Cardiac muscle cell (in vitro differentiated cells and primary cell): ENCODE results near the gene KIF26B. TPM values are rescaled to one million over a fixed set of nuclear protein-coding genes. Genes with fewer than 3 reads are reported as not detected.
"Not testable (repeated sequence)": the region's sequence is repeated elsewhere in the genome, so short reads cannot be mapped to it uniquely, and the experiment has no call there.

Source experiments
- DNase-seq, 2 donors: peaks; one replicate each; pipeline versions ENCODE4 v3.0.0 to v3.0.0-alpha.2; 2010 to 2017; ENCODE audit warnings: low read depth in 1 of 2, low spot score in 1 of 2
- H3K27ac ChIP-seq: fragments of 200-600 bp; sonication (generic); 2 replicates; pipeline ENCODE4 v1.5.1; 2016
- H3K27me3 ChIP-seq: fragments of 200-600 bp; sonication (generic); 2 replicates; pipeline ENCODE4 v1.6.0; 2016; ENCODE audit warnings: control low read depth
- H3K36me3 ChIP-seq: fragments of 200-600 bp; sonication (generic); 2 replicates; pipeline ENCODE4 v1.5.1; 2016; ENCODE audit warnings: control low read depth
- H3K4me1 ChIP-seq: fragments of 200-600 bp; sonication (generic); 2 replicates; pipeline ENCODE4 v1.8.1; 2017; ENCODE audit warnings: low read depth, mild to moderate bottlenecking, mixed run types
- H3K4me3 ChIP-seq: fragments of 200-600 bp; sonication (generic); 2 replicates; pipeline ENCODE4 v1.5.1; 2016; ENCODE audit warnings: mild to moderate bottlenecking
- H3K9me3 ChIP-seq: fragments of 200-600 bp; sonication (generic); 2 replicates; pipeline ENCODE4 v1.5.1; 2017; ENCODE audit warnings: low read depth, mild to moderate bottlenecking, control low read depth
- CTCF ChIP-seq: IDR thresholded peaks from 2 replicates; pipeline ENCODE4 v1.5.1; 2012; ENCODE audit warnings: low read depth, mild to moderate bottlenecking, low read length
- polyA plus RNA-seq: library from polyadenylated mRNA; unstranded; fragments of >200 nt; fragmentation: Nextera tagmentation; extraction: Ambion mirVana; gene quantifications from 2 replicates; pipeline ENCODE4 v1.2.1, GENCODE V29; 2016
- total RNA-seq: library from RNA; depleted of rRNA; stranded (reverse); fragments of >200 nt; gene quantifications from 2 replicates; pipeline ENCODE4 v1.2.3, GENCODE V29; 2016

KIF26B gene
- total and polyA plus RNA-seq, 2 experiments from 2014 or later, result 58.9 to 177 TPM

GRCh38 chr1:245401881-245402587, 247.2 kb downstream of the KIF26B start:
- no peaks in the 10 kb centered on the region for H3K9me3 ChIP-seq
- no peak for TF ChIP-seq CTCF
- no peaks in the 10 kb centered on the region for H3K27me3 ChIP-seq
- peaks cover 67% of the 10 kb centered on the region for H3K4me1 ChIP-seq
- H3K27ac ChIP-seq, result peak overlapping the region; percentile 51
- H3K36me3 ChIP-seq, result no peaks in the 10 kb centered on the region
- DNase-seq, result no peak
- H3K4me3 ChIP-seq, result no peak overlapping the region

GRCh38 chr1:245402998-245403397, 248.2 kb downstream of the KIF26B start:
- not testable (repeated sequence) for H3K4me3 ChIP-seq, H3K9me3 ChIP-seq, H3K27me3 ChIP-seq, DNase-seq, H3K36me3 ChIP-seq
- H3K27ac ChIP-seq, result peak overlapping the region; percentile 73
- H3K4me1 ChIP-seq, result peaks cover 63% of the 10 kb centered on the region

- Histone ChIP-seq H3K27me3 (no peaks in the 10 kb centered on the region), H3K4me1 (peaks cover 59% of the 10 kb centered on the region), H3K36me3 (no peaks in the 10 kb centered on the region), H3K27ac (peak overlapping the region; percentile 43), H3K9me3 (no peaks in the 10 kb centered on the region), H3K4me3 (no peak overlapping the region)
- DNase-seq, result no peak
- no peak for TF ChIP-seq CTCF
Measured at GRCh38 chr1:245404527-245404926, 249.7 kb downstream of the KIF26B start.

- Histone ChIP-seq H3K36me3 (no peaks in the 10 kb centered on the region), H3K9me3 (no peaks in the 10 kb centered on the region), H3K4me3 (no peak overlapping the region), H3K27me3 (no peaks in the 10 kb centered on the region), H3K4me1 (peaks cover 61% of the 10 kb centered on the region), H3K27ac (peak overlapping the region; percentile 43)
- TF ChIP-seq CTCF, result no peak
- DNase-seq, result no peak
Measured at GRCh38 chr1:245404952-245405351, 250.2 kb downstream of the KIF26B start.

- Histone ChIP-seq H3K9me3 (no peaks in the 10 kb centered on the region), H3K36me3 (no peaks in the 10 kb centered on the region), H3K4me1 (peaks cover 51% of the 10 kb centered on the region), H3K4me3 (no peak overlapping the region), H3K27ac (no peak overlapping the region), H3K27me3 (no peaks in the 10 kb centered on the region)
- no peak for DNase-seq
- no peak for TF ChIP-seq CTCF
Measured at GRCh38 chr1:245406426-245406825, 251.6 kb downstream of the KIF26B start.

GRCh38 chr1:245407983-245408382, 253.2 kb downstream of the KIF26B start:
- H3K27ac ChIP-seq, result peak overlapping the region; percentile 78
- no peaks in the 10 kb centered on the region for H3K36me3 ChIP-seq
- no peaks in the 10 kb centered on the region for H3K27me3 ChIP-seq
- H3K4me1 ChIP-seq, result peaks cover 52% of the 10 kb centered on the region
- TF ChIP-seq CTCF, result no peak
- H3K9me3 ChIP-seq, result no peaks in the 10 kb centered on the region
- no peak overlapping the region for H3K4me3 ChIP-seq
- DNase-seq, result no peak
